GM18498 (cell line): Measurements from ENCODE around the gene FOXP3.
A peak's percentile ranks its signal among the peaks of the same experiment; 100 is the strongest.
"Not testable (repeated sequence)": the region's sequence is repeated elsewhere in the genome, so short reads cannot be mapped to it uniquely, and the experiment has no call there.

Experiments used
- ATAC-seq: cut with Tn5 transposase; IDR thresholded peaks from one replicate; pipeline ENCODE4 v1.9.1; 2021; ENCODE audit warnings: mild to moderate bottlenecking, moderate library complexity; ENCODE audit not compliant: unreplicated experiment

Gene FOXP3

GRCh38 chrX:49264460-49264859, at the start of gene FOXP3:
FOXP3 (minus strand) TSS chrX:49264710; CDS start chrX:49258505, 6,205 bp downstream.
- no peak for ATAC-seq

- no peak for ATAC-seq
These were observed 47.7 kb upstream of the FOXP3 start for GRCh38 chrX:49312176-49312575.

- ATAC-seq: no peak
These were observed 45.9 kb upstream of the FOXP3 start for GRCh38 chrX:49310371-49310770.

GRCh38 chrX:49309401-49309981, 45.0 kb upstream of the FOXP3 start:
- no peak for ATAC-seq

- ATAC-seq: no peak
These were observed 44.2 kb upstream of the FOXP3 start for GRCh38 chrX:49308604-49309269.

GRCh38 chrX:49307775-49308174, 43.3 kb upstream of the FOXP3 start:
- ATAC-seq: not testable (repeated sequence)

- no peak for ATAC-seq
These were observed 38.8 kb upstream of the FOXP3 start, which contains the start of gene GAGE10 for GRCh38 chrX:49303346-49303745. GAGE10 (plus strand) TSS chrX:49303646; CDS start chrX:49304860, 1,214 bp downstream.

GRCh38 chrX:49300703-49301102, 36.2 kb upstream of the FOXP3 start:
- ATAC-seq: no peak

GRCh38 chrX:49299293-49299692, 34.8 kb upstream of the FOXP3 start:
- not testable (repeated sequence) for ATAC-seq

GRCh38 chrX:49292400-49293362, 28.2 kb upstream of the FOXP3 start:
- no peak for ATAC-seq

- peak; percentile 57 for ATAC-seq
These were observed 27.3 kb upstream of the FOXP3 start for GRCh38 chrX:49291615-49292337.

GRCh38 chrX:49290215-49290614, 25.7 kb upstream of the FOXP3 start:
- ATAC-seq: no peak

- no peak for ATAC-seq
These were observed 23.2 kb upstream of the FOXP3 start for GRCh38 chrX:49287665-49288064.

GRCh38 chrX:49286581-49286980, 22.1 kb upstream of the FOXP3 start:
- no peak for ATAC-seq

- ATAC-seq: no peak
These were observed 21.6 kb upstream of the FOXP3 start for GRCh38 chrX:49286136-49286535.

GRCh38 chrX:49284212-49284611, 19.7 kb upstream of the FOXP3 start:
- no peak for ATAC-seq

GRCh38 chrX:49282647-49283011, 18.1 kb upstream of the FOXP3 start:
- no peak for ATAC-seq

GRCh38 chrX:49278081-49278480, 13.6 kb upstream of the FOXP3 start:
- no peak for ATAC-seq

- no peak for ATAC-seq
These were observed 13.0 kb upstream of the FOXP3 start for GRCh38 chrX:49277535-49277830.

- no peak for ATAC-seq
These were observed 12.4 kb upstream of the FOXP3 start for GRCh38 chrX:49276671-49277534.
